Measurements from ENCODE around the gene UNC5B.
"Not testable (repeated sequence)": the region's sequence is repeated elsewhere in the genome, so short reads cannot be mapped to it uniquely, and the experiment has no call there.

The UNC5B gene

DNA sequence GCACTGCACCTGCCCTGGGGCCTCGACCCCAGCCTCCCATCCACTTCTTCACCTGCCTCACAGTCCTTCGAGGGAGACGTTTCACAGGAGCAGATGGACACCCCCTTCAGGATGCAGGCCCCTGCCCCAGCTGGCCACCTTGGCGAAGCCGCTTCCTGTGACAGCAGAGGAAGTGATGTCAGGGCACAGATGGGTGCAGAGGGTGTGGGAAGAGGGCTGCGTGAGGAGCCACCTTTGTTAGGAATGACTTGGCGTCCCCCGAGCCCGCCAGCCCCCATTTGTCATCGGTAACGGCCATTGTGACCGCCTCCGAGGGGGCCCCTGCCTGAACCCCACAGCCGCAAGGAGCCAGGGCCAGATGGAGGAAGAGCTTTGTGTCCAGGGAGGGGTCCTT, 59.3 kb downstream of the UNC5B start:
- H3K4me1 ChIP-seq (ENCODE audit: control insufficient read depth, insufficient read depth, low read length, poor library complexity, severe bottlenecking) = no peaks in the 10 kb centered on the region
- no peak overlapping the region for H3K27ac ChIP-seq (ENCODE audit: insufficient read depth, low read length, poor library complexity, severe bottlenecking)
- no peaks in the 10 kb centered on the region for H3K27me3 ChIP-seq (replicated peaks; ENCODE audit: control insufficient read depth, insufficient read depth, low read length, poor library complexity, severe bottlenecking)
- DNase-seq = no peak
- H3K9me3 ChIP-seq (ENCODE audit: control insufficient read depth, low read length) = no peaks in the 10 kb centered on the region
- H3K4me3 ChIP-seq (ENCODE audit: insufficient read depth, low read depth, low read length, poor library complexity, severe bottlenecking) = no peak overlapping the region
- no peaks in the 10 kb centered on the region for H3K36me3 ChIP-seq (ENCODE audit: control insufficient read depth, insufficient read depth, low read length)

DNA sequence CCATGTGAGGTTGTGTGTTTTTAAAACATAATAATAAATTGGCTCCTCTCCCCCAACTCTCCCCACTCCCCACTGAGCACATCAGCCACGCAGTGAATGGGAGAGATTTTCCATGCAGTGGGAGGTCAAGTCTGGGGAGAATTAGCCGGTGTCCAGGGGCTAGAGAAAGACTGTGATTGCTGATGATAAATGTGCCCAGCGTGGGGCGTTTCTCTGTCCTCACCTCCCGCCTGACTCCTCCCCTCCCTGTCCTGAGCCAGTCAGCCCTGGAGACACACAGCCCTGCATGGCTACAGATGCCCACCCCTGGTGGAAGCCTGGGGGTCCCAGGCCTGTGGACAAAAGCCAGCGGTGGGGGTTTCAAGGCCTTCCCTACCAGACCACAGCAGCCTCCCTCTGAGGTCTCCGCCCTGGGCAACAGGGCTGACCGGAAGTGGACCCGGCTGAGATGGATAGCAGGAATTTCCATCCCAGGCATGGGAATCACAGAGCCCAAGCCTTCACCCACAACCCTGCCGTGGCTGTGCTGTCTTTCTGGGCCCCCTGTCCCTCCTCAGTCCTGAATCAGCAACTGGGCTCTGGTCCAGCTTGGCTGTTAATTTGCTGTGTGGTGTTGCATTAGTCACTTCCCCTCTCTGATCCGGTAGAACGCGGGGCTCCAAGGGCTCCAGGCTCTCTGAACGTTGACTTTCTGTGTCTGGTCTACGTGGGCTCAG, 59.8 kb downstream of the UNC5B start:
- H3K4me1 ChIP-seq (ENCODE audit: control insufficient read depth, insufficient read depth, low read length, poor library complexity, severe bottlenecking) = no peaks in the 10 kb centered on the region
- no peaks in the 10 kb centered on the region for H3K9me3 ChIP-seq (ENCODE audit: control insufficient read depth, low read length)
- no peak overlapping the region for H3K27ac ChIP-seq (ENCODE audit: insufficient read depth, low read length, poor library complexity, severe bottlenecking)
- no peaks in the 10 kb centered on the region for H3K27me3 ChIP-seq (replicated peaks; ENCODE audit: control insufficient read depth, insufficient read depth, low read length, poor library complexity, severe bottlenecking)
- H3K4me3 ChIP-seq (ENCODE audit: insufficient read depth, low read depth, low read length, poor library complexity, severe bottlenecking) = no peak overlapping the region
- DNase-seq = no peak
- no peaks in the 10 kb centered on the region for H3K36me3 ChIP-seq (ENCODE audit: control insufficient read depth, insufficient read depth, low read length)

DNA sequence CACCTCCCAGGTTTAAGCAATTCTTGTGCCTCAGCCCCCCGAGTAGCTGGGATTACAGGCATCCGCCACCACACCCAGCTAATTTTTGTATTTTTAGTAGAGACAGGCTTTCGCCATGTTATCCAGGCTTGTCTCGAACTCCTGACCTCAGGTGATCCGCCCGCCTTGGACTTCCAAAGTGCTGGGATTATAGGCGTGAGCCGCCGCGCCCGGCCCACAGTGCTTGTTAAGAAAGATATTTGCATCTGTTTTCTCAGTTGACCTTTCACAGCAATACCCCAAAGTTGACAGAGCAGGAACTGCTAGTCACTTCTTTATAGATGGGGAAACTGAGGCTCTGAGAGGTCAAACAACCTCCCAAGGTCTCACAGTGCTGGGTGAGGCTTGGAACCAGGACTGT, 60.6 kb downstream of the UNC5B start:
- H3K4me3 ChIP-seq (ENCODE audit: insufficient read depth, low read depth, low read length, poor library complexity, severe bottlenecking) = not testable (repeated sequence)

DNA sequence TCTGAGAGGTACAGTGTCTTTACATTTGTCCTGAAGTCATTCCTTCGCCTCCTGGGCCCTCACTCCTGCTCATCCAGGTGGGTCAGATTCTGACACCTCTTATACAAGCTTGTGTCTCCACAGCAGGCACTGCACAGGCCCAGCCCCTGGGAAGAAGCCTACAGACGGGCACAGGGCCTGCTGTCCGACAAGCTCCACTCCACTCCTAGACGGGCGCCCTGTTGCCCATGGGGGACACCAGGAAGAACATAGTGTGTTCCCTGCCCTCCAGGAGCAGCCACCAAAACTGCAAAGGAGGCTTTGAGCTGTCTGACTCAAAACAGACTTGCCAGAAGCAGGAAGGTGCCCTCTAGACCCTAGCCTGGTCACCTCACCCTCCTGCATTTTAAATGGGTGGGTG, 61.1 kb downstream of the UNC5B start:
- Histone ChIP-seq H3K4me1 (ENCODE audit: control insufficient read depth, insufficient read depth, low read length, poor library complexity, severe bottlenecking) (no peaks in the 10 kb centered on the region), H3K9me3 (ENCODE audit: control insufficient read depth, low read length) (no peaks in the 10 kb centered on the region), H3K27me3 (replicated peaks; ENCODE audit: control insufficient read depth, insufficient read depth, low read length, poor library complexity, severe bottlenecking) (no peaks in the 10 kb centered on the region), H3K4me3 (ENCODE audit: insufficient read depth, low read depth, low read length, poor library complexity, severe bottlenecking) (no peak overlapping the region), H3K27ac (ENCODE audit: insufficient read depth, low read length, poor library complexity, severe bottlenecking) (no peak overlapping the region), H3K36me3 (ENCODE audit: control insufficient read depth, insufficient read depth, low read length) (no peaks in the 10 kb centered on the region)
- DNase-seq = no peak

More for the DNA sequence above, 60.6 kb downstream of the UNC5B start:
- not testable (repeated sequence) for H3K27ac ChIP-seq (ENCODE audit: insufficient read depth, low read length, poor library complexity, severe bottlenecking); H3K36me3 ChIP-seq (ENCODE audit: control insufficient read depth, insufficient read depth, low read length); H3K9me3 ChIP-seq (ENCODE audit: control insufficient read depth, low read length); H3K4me1 ChIP-seq (ENCODE audit: control insufficient read depth, insufficient read depth, low read length, poor library complexity, severe bottlenecking); H3K27me3 ChIP-seq (replicated peaks; ENCODE audit: control insufficient read depth, insufficient read depth, low read length, poor library complexity, severe bottlenecking); DNase-seq

DNA sequence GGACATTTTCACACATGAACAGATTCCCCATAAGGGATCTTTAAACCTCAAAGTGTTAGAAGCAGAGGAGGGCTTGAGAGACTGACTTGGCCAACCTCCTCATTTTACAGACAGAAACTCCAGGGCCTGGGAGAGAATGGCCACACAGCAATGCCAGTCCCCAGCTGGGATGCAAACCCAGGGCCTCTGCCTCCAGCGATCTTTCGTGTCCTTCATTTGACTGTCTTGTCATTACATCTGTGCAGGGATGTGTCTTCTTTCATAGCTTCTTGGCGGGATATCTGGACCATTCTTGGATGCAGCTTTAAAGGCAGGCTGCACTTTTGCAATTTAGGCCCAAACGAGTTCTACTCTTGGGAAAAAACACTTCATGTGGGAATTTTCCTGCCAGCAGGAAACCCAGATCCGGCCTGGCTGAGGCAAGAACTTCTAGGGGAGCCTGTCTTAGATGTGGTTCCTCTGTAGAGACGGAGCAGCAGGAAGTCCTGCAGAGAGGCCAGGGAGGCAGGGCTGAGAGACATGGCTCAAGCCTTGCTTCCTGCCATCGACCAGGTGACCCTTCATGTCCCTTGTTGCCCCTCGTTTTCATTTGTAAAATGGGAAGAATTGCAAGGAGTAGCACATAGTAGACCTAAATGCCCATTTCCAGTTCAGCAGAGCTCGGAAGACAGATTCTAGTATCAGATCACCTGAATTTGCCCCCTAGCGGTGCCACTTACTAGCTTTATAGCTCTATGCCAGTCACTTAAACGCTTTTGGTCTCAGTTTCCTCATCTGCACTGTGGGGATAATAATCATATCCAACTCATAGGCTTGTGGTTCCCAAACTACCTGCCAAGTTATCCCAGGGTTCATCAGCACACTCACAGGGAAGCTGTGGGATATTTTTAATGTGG, 62.8 kb downstream of the UNC5B start:
- H3K27ac ChIP-seq (ENCODE audit: insufficient read depth, low read length, poor library complexity, severe bottlenecking) = no peak overlapping the region
- DNase-seq = no peak
- H3K9me3 ChIP-seq (ENCODE audit: control insufficient read depth, low read length) = no peaks in the 10 kb centered on the region
- no peaks in the 10 kb centered on the region for H3K4me1 ChIP-seq (ENCODE audit: control insufficient read depth, insufficient read depth, low read length, poor library complexity, severe bottlenecking)
- no peaks in the 10 kb centered on the region for H3K36me3 ChIP-seq (ENCODE audit: control insufficient read depth, insufficient read depth, low read length)
- H3K27me3 ChIP-seq (replicated peaks; ENCODE audit: control insufficient read depth, insufficient read depth, low read length, poor library complexity, severe bottlenecking) = no peaks in the 10 kb centered on the region
- H3K4me3 ChIP-seq (ENCODE audit: insufficient read depth, low read depth, low read length, poor library complexity, severe bottlenecking) = no peak overlapping the region

DNA sequence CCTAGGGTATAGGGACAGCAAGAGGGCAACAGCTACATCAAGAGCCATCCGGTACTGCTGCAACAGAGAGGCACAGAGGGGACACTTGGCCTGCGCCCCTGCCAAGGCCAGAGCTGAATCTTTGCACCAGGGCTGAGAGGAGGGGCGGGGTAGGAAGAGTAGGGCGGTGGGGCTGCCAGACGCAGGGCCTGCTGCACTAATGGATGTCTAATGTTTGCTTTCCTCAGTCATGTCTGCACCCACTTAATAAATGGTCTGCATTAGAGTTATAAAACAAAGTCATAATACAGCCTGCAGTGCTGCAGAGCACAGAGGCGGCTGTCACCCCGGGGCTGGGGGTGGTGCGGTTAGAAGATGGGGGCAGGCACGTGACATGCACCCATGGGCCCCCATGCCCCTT, 64.5 kb downstream of the UNC5B start:
- DNase-seq = no peak

DNA sequence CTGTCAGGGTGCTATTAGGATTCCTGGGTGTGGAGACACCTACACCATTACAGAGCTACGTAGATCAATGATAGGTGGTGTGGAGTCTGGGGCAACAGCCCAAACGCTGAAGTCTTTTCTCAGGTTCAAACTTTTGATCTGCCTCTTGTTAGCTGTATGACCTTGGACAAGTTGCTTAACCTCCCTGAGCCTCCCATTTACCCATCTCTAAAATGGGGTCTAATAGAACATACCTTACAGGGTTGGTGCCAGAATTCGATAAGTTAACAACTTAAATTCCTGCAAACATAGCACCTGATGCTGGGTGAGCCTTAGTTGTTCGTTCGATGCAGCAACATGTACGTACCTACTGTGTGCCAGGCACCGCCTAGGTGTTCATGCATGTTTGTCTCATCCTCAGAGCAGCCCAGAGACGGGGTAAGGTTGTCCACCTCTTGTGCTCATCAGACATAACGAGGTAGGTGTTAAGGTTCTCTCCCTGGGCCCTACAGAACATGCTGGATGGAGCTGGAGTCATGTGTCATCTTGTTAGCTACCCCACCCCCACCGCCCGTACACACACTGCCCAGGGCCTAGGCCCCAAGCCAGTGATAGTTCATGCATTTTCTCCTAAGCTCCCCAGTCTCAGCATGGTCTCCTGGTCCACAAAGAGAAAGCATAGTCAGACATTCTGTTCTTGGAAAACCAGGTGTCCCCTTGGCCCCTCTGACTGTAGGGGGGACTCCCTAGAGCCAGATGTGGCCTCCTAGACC, 65.7 kb downstream of the UNC5B start:
- no peaks in the 10 kb centered on the region for H3K4me1 ChIP-seq (ENCODE audit: control insufficient read depth, insufficient read depth, low read length, poor library complexity, severe bottlenecking)
- DNase-seq = no peak

More for the DNA sequence above, 64.5 kb downstream of the UNC5B start:
- Histone ChIP-seq H3K27ac (ENCODE audit: insufficient read depth, low read length, poor library complexity, severe bottlenecking) (no peak overlapping the region), H3K4me1 (ENCODE audit: control insufficient read depth, insufficient read depth, low read length, poor library complexity, severe bottlenecking) (no peaks in the 10 kb centered on the region), H3K27me3 (replicated peaks; ENCODE audit: control insufficient read depth, insufficient read depth, low read length, poor library complexity, severe bottlenecking) (no peaks in the 10 kb centered on the region), H3K9me3 (ENCODE audit: control insufficient read depth, low read length) (no peaks in the 10 kb centered on the region), H3K4me3 (ENCODE audit: insufficient read depth, low read depth, low read length, poor library complexity, severe bottlenecking) (no peak overlapping the region), H3K36me3 (ENCODE audit: control insufficient read depth, insufficient read depth, low read length) (no peaks in the 10 kb centered on the region)

DNA sequence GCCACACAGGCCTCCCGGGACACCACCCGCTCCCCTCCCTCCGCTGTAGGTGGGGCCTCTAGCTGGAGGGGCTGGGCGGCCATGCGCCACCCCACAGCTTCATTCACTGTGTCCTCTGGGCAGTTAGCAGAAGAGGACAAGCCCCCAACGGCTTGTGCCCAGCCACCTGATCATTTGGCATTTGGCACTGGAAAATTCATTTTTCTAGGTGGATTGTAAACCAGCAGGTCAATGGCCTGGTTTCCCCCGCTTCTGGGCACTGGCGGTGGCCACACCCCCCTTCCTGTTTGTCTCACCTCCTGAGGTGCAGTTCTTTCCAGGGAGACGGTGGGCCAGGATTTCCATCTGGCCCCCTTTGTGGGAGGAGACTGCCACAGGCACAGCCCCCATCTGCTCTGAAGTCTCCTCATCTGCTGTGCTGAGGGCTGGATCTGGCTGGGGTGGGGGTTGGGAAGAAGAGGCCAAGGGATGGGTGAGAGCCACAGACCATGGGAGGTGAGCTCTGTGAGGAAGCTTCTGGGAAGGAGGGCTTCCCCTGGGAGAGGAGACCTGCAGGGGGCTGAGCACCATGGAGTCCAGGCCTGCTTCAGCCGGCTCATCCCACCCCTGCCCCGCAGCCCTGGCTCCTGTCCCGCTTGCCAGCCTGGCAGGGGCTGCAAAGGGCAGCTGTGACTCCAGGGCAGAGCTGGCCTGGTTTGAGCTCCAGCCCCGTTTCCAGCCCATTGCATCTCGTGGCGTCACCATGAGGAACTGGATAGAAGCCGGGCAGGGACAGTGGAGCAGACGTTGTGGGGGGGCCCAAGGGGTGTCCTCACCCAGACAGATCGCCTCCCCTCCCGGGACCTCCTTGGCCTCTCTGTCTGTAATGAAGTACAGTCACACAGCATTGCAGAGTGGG, 66.6 kb downstream of the UNC5B start:
- DNase-seq = no peak
- no peak overlapping the region for H3K27ac ChIP-seq (ENCODE audit: insufficient read depth, low read length, poor library complexity, severe bottlenecking)
- H3K9me3 ChIP-seq (ENCODE audit: control insufficient read depth, low read length) = no peaks in the 10 kb centered on the region
- H3K36me3 ChIP-seq (ENCODE audit: control insufficient read depth, insufficient read depth, low read length) = no peaks in the 10 kb centered on the region
- no peaks in the 10 kb centered on the region for H3K27me3 ChIP-seq (replicated peaks; ENCODE audit: control insufficient read depth, insufficient read depth, low read length, poor library complexity, severe bottlenecking)
- H3K4me3 ChIP-seq (ENCODE audit: insufficient read depth, low read depth, low read length, poor library complexity, severe bottlenecking) = no peak overlapping the region
- no peaks in the 10 kb centered on the region for H3K4me1 ChIP-seq (ENCODE audit: control insufficient read depth, insufficient read depth, low read length, poor library complexity, severe bottlenecking)

More for the DNA sequence above, 65.7 kb downstream of the UNC5B start:
- H3K27me3 ChIP-seq (replicated peaks; ENCODE audit: control insufficient read depth, insufficient read depth, low read length, poor library complexity, severe bottlenecking) = no peaks in the 10 kb centered on the region
- no peaks in the 10 kb centered on the region for H3K36me3 ChIP-seq (ENCODE audit: control insufficient read depth, insufficient read depth, low read length)
- no peaks in the 10 kb centered on the region for H3K9me3 ChIP-seq (ENCODE audit: control insufficient read depth, low read length)
- no peak overlapping the region for H3K4me3 ChIP-seq (ENCODE audit: insufficient read depth, low read depth, low read length, poor library complexity, severe bottlenecking)
- no peak overlapping the region for H3K27ac ChIP-seq (ENCODE audit: insufficient read depth, low read length, poor library complexity, severe bottlenecking)

DNA sequence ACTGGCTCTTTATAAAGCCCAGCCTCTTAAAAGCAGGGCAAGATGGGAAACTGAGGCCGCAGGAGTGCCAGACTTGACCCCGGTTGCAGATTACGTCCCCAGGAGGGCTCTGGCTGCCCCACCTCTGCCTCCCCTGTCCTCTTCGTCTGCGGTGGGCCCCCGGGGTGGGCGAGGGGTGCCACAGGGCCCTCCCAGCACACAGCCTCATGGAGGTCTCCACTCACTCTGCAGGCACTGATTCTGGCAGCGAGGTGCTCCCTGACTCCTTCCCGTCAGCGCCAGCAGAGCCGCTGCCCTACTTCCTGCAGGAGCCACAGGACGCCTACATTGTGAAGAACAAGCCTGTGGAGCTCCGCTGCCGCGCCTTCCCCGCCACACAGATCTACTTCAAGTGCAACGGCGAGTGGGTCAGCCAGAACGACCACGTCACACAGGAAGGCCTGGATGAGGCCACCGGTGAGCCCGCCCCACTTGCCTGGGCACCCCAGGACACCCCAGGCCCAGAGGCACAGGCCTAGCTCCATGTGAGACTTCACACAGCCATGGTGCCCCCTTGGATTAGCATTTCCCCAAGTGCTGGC, 67.3 kb downstream of the UNC5B start:
- no peaks in the 10 kb centered on the region for H3K36me3 ChIP-seq (ENCODE audit: control insufficient read depth, insufficient read depth, low read length)
- H3K4me3 ChIP-seq (ENCODE audit: insufficient read depth, low read depth, low read length, poor library complexity, severe bottlenecking) = no peak overlapping the region
- H3K4me1 ChIP-seq (ENCODE audit: control insufficient read depth, insufficient read depth, low read length, poor library complexity, severe bottlenecking) = no peaks in the 10 kb centered on the region
- H3K27me3 ChIP-seq (replicated peaks; ENCODE audit: control insufficient read depth, insufficient read depth, low read length, poor library complexity, severe bottlenecking) = no peaks in the 10 kb centered on the region
- no peak overlapping the region for H3K27ac ChIP-seq (ENCODE audit: insufficient read depth, low read length, poor library complexity, severe bottlenecking)
- H3K9me3 ChIP-seq (ENCODE audit: control insufficient read depth, low read length) = no peaks in the 10 kb centered on the region
- DNase-seq = no peak
